Measurements from ENCODE around the gene ALKBH5.
"Not testable (repeated sequence)": the region's sequence is repeated elsewhere in the genome, so short reads cannot be mapped to it uniquely, and the experiment has no call there.

ALKBH5 gene

GRCh38 chr17:18186627-18186982, 3.0 kb downstream of the ALKBH5 start:
- DNase-seq, result no peak

- no peak for DNase-seq
These were observed 3.6 kb downstream of the ALKBH5 start for GRCh38 chr17:18187226-18187625.

- no peak for DNase-seq
These were observed 4.5 kb downstream of the ALKBH5 start for GRCh38 chr17:18187821-18188761.

GRCh38 chr17:18190628-18191235, 7.1 kb downstream of the ALKBH5 start:
- no peak for DNase-seq

- DNase-seq, result no peak
These were observed 7.6 kb downstream of the ALKBH5 start for GRCh38 chr17:18191236-18191667.

- no peak for DNase-seq
These were observed 8.3 kb downstream of the ALKBH5 start for GRCh38 chr17:18191967-18192366.

- DNase-seq, result no peak
These were observed 10.8 kb downstream of the ALKBH5 start for GRCh38 chr17:18194394-18194793.

- no peak for DNase-seq
These were observed 11.2 kb downstream of the ALKBH5 start for GRCh38 chr17:18194804-18195203.

- DNase-seq, result no peak
These were observed 11.6 kb downstream of the ALKBH5 start for GRCh38 chr17:18195246-18195645.

GRCh38 chr17:18197535-18198194, 14.0 kb downstream of the ALKBH5 start:
- no peak for DNase-seq

- no peak for DNase-seq
These were observed 14.9 kb downstream of the ALKBH5 start for GRCh38 chr17:18198530-18198929.

GRCh38 chr17:18201108-18201507, 17.5 kb downstream of the ALKBH5 start:
- no peak for DNase-seq

GRCh38 chr17:18203308-18203707, 19.7 kb downstream of the ALKBH5 start:
- DNase-seq, result no peak

GRCh38 chr17:18205861-18206260, 22.2 kb downstream of the ALKBH5 start:
- no peak for DNase-seq

GRCh38 chr17:18206962-18207361, 23.3 kb downstream of the ALKBH5 start:
- no peak for DNase-seq

GRCh38 chr17:18208092-18208491, 24.5 kb downstream of the ALKBH5 start:
- DNase-seq, result no peak

GRCh38 chr17:18213666-18214270, 30.1 kb downstream of the ALKBH5 start:
- no peak for DNase-seq

- not testable (repeated sequence) for DNase-seq
These were observed 33.3 kb downstream of the ALKBH5 start for GRCh38 chr17:18216906-18217305.

- DNase-seq, result peak; percentile 52
These were observed 33.9 kb downstream of the ALKBH5 start for GRCh38 chr17:18217412-18218015.

- DNase-seq, result no peak
These were observed 35.3 kb downstream of the ALKBH5 start for GRCh38 chr17:18218756-18219415.

GRCh38 chr17:18224053-18224386, 40.4 kb downstream of the ALKBH5 start:
- no peak for DNase-seq

- no peak for DNase-seq
These were observed 40.9 kb downstream of the ALKBH5 start for GRCh38 chr17:18224387-18225120.
